H7 (cell line): ENCODE results near the gene SDF4. TPM values are rescaled to one million over a fixed set of nuclear protein-coding genes. Genes with fewer than 3 reads are reported as not detected.
"Not testable (repeated sequence)": the region's sequence is repeated elsewhere in the genome, so short reads cannot be mapped to it uniquely, and the experiment has no call there.

ENCODE experiments used
- DNase-seq: peaks from one replicate; pipeline ENCODE4 v3.0.0; 2012
- H3K27me3 ChIP-seq: 2 replicates; pipeline ENCODE4 v1.6.0; 2011; ENCODE audit warnings: mild to moderate bottlenecking, low read length; ENCODE audit not compliant: control insufficient read depth, insufficient read depth
- H3K36me3 ChIP-seq: replicated peaks from 2 replicates; pipeline ENCODE4 v1.5.1; 2011; ENCODE audit warnings: low read length; ENCODE audit not compliant: control insufficient read depth, insufficient read depth
- H3K4me3 ChIP-seq: 2 replicates; pipeline ENCODE4 v1.5.1; 2011; ENCODE audit warnings: low read depth, mild to moderate bottlenecking, control low read depth, low read length, moderate library complexity; ENCODE audit not compliant: insufficient read depth
- total RNA-seq: library from RNA; depleted of rRNA; stranded (reverse); fragments of >200 nt; shearing (Covaris generic); gene quantifications from 2 replicates; pipeline ENCODE4 v1.2.3, GENCODE V29; 2014

The SDF4 gene
- total RNA-seq, 1 experiment from 2014 or later = 127 TPM

DNA sequence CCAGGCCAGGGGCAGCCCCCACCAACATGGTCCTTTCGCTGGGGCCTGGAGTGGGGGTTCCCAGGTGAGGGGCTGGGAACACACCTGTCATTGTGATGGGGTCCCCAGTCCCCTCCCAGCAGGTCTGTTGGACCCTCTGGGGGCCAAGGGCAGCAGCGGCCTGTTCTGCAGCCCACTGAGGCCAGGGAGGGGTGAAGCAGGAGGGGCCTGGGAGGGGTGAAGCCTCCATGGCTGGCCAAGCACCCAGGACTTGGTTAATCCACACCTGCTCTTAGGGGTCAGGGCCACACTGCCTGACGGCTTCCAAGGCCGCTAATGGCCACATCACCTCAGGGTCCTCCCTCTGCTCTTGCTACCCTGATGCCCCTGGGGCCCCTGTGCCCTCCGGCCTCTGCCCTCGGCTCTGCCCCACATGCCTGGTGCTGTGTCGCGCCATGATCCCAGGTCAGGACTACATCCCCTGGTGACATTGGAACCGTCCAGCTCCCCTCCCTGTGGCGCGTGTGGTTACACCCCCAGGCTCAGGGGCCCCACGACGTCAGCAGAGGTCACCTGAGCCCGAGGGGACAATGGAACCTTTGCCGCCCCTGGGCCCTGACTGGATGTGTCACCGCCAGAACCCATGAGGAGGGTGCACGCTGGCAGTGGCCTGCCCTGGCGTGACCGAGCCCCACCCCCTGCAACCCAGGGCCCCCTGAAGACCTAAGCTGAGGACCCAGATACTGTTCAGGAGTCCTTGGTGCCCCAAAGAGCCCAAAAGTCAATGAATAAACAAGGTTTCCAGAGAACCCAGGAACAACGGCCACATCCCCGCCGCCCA is 32.5 kb downstream of the SDF4 start:
- H3K27me3 ChIP-seq = peaks cover 2% of the 10 kb centered on the region; the same call in 1 of the 2 replicates
- H3K36me3 ChIP-seq = no peaks in the 10 kb centered on the region
- DNase-seq = peak; percentile 71
- no peak overlapping the region for H3K4me3 ChIP-seq

DNA sequence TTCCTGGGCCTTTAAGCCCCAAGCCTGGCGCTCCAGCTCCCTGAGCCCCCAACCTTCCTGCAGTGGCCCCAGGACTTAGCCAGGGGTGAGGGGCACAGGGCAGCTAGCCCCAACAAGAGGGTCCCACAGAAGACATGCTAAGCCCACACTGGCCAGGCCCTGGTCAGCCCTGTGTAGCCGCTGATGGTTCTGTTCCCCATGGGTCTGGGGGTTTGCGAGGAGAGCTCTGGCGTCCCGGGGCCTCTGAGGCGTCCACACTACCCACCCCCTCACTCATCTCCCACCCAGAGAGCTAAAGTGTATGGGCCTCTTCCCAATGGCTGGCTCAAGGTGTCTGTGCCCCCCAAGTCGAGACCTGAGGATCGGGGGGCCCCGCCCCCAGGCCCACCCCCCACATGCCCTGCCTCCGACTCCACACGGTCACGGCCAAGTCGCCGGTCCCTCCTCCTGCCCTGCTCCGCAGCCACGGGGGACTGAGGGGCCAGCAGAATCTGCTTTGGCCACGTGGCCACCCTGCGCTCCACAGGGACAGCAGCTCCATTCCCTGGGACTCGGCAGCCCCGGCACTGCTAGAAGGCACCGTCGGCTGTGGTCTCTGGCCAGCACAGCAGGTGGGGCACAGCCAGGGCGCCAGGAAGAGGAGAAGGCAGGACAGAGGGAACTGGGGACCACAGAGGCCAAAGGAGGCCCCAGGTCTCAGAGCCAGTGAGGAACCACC is 33.2 kb downstream of the SDF4 start:
- Histone ChIP-seq H3K36me3 (no peaks in the 10 kb centered on the region), H3K27me3 (peaks cover 2% of the 10 kb centered on the region; the same call in 1 of the 2 replicates), H3K4me3 (no peak overlapping the region)
- DNase-seq = peak; percentile 62

GRCh38 chr1:1197551-1198422 is 34.0 kb downstream of the SDF4 start:
- no peak overlapping the region for H3K4me3 ChIP-seq
- DNase-seq = peak; percentile 63
- peaks cover 2% of the 10 kb centered on the region; the same call in 1 of the 2 replicates for H3K27me3 ChIP-seq
- H3K36me3 ChIP-seq = no peaks in the 10 kb centered on the region

DNA sequence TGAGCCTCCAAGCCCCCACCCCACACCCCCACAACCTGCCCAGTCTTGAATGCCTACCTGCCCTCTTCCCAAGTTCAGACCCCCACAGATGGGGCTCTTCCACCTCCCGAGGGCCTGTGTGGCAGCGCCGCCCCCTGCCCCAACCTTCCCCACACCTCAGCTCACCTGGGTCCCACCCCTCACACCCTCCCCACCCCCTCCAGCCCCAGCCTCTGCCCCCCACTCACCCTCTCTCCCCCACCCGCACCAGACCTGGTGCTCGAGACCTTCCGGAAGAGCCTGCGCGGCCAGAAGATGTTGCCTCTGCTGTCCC is 34.7 kb downstream of the SDF4 start:
- H3K36me3 ChIP-seq = no peaks in the 10 kb centered on the region
- no peak for DNase-seq
- peaks cover 2% of the 10 kb centered on the region; the same call in 1 of the 2 replicates for H3K27me3 ChIP-seq
- H3K4me3 ChIP-seq = no peak overlapping the region

DNA sequence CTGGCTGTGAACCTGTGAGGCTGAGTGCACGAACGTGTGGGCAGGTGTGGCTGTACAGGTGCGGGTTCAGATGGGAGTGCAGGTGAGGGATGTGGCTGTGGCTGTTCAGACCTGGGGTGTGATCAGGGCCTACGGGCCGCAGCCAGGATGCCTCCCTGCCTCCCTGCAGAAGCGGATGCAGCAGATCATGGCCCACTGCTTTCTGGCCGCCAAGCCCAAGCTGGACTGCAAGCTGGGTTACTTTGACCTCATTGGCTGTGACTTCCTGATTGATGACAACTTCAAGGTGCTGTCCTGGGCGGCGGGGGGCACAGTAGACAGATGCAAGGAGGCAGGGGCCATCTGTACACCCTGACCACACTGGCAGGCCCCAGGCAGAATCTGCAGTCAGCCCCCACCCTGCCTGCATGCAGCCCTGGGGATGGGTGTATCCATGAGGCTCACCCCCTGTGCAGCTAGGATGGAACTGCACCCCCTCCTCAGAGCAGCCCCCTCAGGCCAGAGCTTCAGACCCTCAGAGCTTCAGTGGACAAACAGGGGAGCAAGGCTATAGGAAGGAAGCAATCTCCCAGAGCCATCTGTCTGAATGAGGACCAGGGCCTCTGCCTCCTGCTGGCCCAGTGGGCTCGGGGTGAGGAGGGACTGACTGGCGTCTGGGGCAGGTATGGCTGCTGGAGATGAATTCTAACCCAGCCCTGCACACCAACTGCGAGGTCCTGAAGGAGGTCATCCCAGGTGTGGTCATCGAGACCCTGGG is 35.2 kb downstream of the SDF4 start:
- DNase-seq = peak; percentile 62
- H3K4me3 ChIP-seq = no peak overlapping the region
- H3K36me3 ChIP-seq = no peaks in the 10 kb centered on the region
- H3K27me3 ChIP-seq = peaks cover 2% of the 10 kb centered on the region; the same call in 1 of the 2 replicates

DNA sequence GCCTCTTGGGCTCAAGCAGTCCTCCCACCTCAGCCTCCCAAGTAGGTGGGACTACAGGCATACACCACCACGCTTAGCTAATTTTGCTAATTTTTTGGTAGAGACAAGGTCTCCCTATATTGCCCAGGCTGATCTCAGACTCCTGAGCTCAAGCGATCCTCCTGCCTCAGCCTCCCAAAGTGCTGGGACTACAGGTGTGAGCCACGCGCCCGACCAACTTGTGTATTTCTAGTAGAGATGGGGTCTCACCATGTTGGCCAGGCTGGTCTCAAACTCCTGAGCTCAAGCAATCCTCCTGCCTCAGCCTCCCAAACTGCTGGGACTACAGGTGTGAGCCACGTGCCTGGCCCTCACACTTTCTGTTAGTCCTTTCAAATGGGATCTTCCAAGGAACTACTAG is 36.1 kb downstream of the SDF4 start:
- not testable (repeated sequence) for H3K27me3 ChIP-seq, H3K4me3 ChIP-seq, DNase-seq, H3K36me3 ChIP-seq

DNA sequence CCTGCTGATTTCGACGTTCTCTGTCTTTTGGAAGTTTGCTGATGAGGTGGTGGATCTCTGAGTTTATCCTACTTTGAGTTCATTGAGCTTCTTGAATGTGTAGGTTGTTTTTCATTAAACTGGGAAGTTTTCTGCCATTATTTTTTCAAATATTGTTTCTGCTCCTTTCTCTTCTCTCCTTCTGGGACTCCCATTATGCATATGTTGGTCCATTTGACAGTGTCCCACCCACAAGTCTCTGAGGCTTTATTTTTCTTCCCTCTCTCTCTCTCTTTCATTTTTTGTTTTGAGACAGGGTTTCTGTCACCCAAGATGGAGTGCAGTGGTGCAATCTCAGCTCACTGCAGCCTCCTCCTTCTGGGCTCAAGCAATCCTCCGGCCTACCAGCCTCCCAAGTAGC is 37.1 kb downstream of the SDF4 start:
- no peak overlapping the region for H3K4me3 ChIP-seq
- H3K36me3 ChIP-seq = no peaks in the 10 kb centered on the region
- no peaks in the 10 kb centered on the region for H3K27me3 ChIP-seq
- no peak for DNase-seq

- Histone ChIP-seq H3K4me3 (no peak overlapping the region), H3K27me3 (no peaks in the 10 kb centered on the region), H3K36me3 (no peaks in the 10 kb centered on the region)
- DNase-seq = no peak
Observed at GRCh38 chr1:1191734-1192133, 40.1 kb downstream of the SDF4 start.

- H3K27me3 ChIP-seq = no peaks in the 10 kb centered on the region
- H3K4me3 ChIP-seq = no peak overlapping the region
- H3K36me3 ChIP-seq = no peaks in the 10 kb centered on the region
- no peak for DNase-seq
Observed at GRCh38 chr1:1189111-1189510, 42.7 kb downstream of the SDF4 start.

GRCh38 chr1:1187938-1188337 is 43.9 kb downstream of the SDF4 start:
- Histone ChIP-seq H3K27me3 (no peaks in the 10 kb centered on the region), H3K4me3 (no peak overlapping the region), H3K36me3 (no peaks in the 10 kb centered on the region)
- no peak for DNase-seq

- DNase-seq = peak; percentile 55
- Histone ChIP-seq H3K36me3 (no peaks in the 10 kb centered on the region), H3K27me3 (no peaks in the 10 kb centered on the region), H3K4me3 (no peak overlapping the region)
Observed at GRCh38 chr1:1185101-1185765, 46.6 kb downstream of the SDF4 start.

- H3K27me3 ChIP-seq = no peaks in the 10 kb centered on the region
- H3K4me3 ChIP-seq = no peak overlapping the region
- no peaks in the 10 kb centered on the region for H3K36me3 ChIP-seq
- peak; percentile 54 for DNase-seq
Observed at GRCh38 chr1:1183833-1184775, 47.7 kb downstream of the SDF4 start.
